AG04449 (cell line): ENCODE data around the gene CPT2.

ENCODE experiments used
- CTCF ChIA-PET: fragments of 350-600 bp; formaldehyde crosslinking; extraction: SDS; loops from one replicate; lab custom pipeline; 2021; ENCODE audit warnings: antibody characterized with exemption; lab: Yijun Ruan, JAX
- POLR2A ChIA-PET: fragments of 400-600, 350-600 bp; formaldehyde crosslinking; extraction: SDS; loops from one replicate; lab custom pipeline; 2020; ENCODE audit warnings: antibody characterized with exemption, inconsistent platforms; lab: Yijun Ruan, JAX
- DNase-seq: peaks from one replicate; pipeline ENCODE4 v3.0.0-alpha.2; 2010; ENCODE audit warnings: low read depth, low spot score
- H3K4me3 ChIP-seq: 2 replicates; pipeline ENCODE4 v1.5.1; 2011; ENCODE audit warnings: low read depth, mild to moderate bottlenecking, control low read depth, low read length
- TF ChIP-seq, protein P1 (sequence below): IDR thresholded peaks from one replicate; pipeline ENCODE4 v1.5.1; 2011; ENCODE audit warnings: mild to moderate bottlenecking, moderate library complexity, low read length, control low read depth, inconsistent platforms; ENCODE audit not compliant: insufficient read depth; ENCODE audit errors: missing control alignments

CPT2 gene

DNA sequence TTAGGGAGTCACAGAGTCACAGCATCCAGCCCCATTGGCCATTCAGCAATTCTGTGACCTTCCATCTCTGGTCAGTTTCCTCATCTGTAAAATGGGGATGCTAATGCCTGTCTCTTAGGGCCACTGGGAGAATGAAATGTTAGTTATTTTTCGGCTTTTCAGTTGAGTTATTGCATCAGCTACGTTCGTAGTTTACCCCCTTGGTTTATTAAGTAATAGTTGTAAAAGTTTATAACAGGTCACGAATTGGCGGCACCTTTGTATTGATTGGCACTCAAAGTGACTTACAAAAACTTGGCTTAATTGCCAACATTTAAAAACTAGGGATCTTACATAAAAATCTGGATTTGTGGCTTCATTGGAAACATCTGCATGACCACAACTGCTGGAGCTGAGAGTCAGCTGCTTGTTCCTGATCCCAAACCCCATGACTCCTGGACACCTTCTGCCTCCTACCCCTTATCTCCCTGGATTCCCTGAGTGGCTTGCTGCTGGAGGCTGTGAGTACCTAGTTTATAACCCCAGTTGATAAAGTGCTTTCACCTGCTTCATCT is 31.1 kb upstream of the CPT2 start:
- DNase-seq: no peak
- H3K4me3 ChIP-seq: no peak overlapping the region
- ChIA-PET CTCF (interaction anchor here (1.2 to 2.9 kb wide), 3 partner anchors 12 to 17 kb away, joined by 3 to 12 read pairs (median 8); no protein-coding TSS in a partner anchor), POLR2A (no interaction called here)
- TF ChIP-seq, protein P1, sequence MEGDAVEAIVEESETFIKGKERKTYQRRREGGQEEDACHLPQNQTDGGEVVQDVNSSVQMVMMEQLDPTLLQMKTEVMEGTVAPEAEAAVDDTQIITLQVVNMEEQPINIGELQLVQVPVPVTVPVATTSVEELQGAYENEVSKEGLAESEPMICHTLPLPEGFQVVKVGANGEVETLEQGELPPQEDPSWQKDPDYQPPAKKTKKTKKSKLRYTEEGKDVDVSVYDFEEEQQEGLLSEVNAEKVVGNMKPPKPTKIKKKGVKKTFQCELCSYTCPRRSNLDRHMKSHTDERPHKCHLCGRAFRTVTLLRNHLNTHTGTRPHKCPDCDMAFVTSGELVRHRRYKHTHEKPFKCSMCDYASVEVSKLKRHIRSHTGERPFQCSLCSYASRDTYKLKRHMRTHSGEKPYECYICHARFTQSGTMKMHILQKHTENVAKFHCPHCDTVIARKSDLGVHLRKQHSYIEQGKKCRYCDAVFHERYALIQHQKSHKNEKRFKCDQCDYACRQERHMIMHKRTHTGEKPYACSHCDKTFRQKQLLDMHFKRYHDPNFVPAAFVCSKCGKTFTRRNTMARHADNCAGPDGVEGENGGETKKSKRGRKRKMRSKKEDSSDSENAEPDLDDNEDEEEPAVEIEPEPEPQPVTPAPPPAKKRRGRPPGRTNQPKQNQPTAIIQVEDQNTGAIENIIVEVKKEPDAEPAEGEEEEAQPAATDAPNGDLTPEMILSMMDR: no peak

DNA sequence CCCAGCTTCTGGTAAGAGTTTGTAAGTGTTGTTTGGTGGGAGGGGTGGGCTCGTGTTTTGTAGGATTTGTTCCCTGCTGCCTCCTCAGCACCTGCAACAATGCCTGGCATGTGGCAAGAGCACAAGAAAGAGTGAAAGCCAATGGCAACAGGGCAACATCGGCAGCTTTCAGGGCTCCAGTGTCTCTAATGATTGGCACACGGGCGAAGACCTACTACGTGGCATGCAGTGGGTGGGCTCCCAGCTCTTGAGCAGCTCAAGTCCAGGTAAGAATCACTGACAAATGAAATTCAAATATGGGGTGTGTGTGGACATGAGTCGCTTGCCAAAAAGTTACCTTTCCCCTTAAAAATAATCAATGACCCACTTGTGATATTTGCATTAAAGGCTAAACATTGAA is 30.3 kb upstream of the CPT2 start:
- DNase-seq: no peak
- CTCF ChIA-PET: interaction anchor here (1.2 to 2.9 kb wide), 3 partner anchors 13 to 16 kb away, joined by 3 to 12 read pairs (median 8); no protein-coding TSS in a partner anchor
- no peak overlapping the region for H3K4me3 ChIP-seq
- POLR2A ChIA-PET: interaction anchor here (0.9 kb wide), 1 partner anchor 15 kb away, joined by 3 read pairs; no protein-coding TSS in a partner anchor
- TF ChIP-seq, protein P1: no peak

DNA sequence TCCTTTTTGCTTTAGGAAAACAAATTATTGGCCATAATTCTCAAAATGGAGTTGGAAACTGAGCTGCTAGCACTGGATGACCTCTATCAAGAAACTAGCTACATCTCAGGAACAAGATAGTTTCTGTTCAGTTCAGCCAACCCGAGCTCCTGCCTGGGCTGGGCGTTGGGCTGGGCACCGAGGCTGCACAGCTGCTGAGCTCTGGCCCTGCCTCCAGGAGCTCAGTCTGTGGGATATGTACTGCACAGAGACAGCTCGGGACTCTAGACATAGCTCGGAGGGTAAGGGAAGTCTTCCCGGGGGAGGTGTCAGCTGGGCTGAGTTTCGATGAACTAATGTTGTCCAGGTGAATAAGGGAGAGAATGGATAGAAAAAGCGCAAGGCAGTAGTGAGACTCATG is 29.7 kb upstream of the CPT2 start:
- DNase-seq: no peak
- CTCF ChIA-PET: interaction anchor here (2.9 kb wide), 1 partner anchor 14 kb away, joined by 12 read pairs; no protein-coding TSS in a partner anchor
- H3K4me3 ChIP-seq: no peak overlapping the region
- POLR2A ChIA-PET: interaction anchor here (0.9 kb wide), 1 partner anchor 15 kb away, joined by 3 read pairs; no protein-coding TSS in a partner anchor
- TF ChIP-seq, protein P1: no peak

DNA sequence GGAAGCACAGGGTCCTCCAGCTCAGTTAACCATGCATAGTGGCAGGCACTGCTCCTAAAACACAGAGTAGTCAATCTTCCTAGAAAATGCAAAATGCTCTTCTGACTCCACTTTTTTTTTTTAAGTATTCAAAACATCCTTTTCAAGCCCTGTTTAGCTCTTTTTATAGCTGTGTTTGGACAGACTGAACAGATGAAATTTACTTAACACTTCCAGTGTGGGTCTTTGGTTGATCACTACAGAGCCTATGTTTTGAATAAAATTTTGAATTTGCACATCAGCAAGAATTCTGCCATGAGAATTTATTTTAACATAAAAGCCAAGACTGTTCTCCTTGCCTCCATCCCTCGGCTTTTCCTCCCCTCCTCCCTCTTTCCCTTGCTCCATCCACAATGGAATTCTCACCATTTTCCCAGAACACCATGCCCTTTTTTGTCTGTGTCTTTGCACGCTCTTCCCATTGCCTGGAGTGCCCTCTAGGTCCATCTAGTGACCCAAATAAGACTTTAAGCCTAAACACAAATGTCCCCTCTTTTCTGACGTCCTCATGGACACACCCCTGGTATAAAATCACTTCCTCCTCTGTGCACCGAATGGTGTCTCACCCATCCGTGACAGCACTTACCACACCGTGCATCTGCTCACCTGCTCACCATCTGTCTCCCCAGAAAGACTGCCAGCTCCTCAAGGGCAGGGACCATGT is 24.0 kb upstream of the CPT2 start:
- TF ChIP-seq, protein P1: no peak
- CTCF ChIA-PET: interaction anchor here (0.6 to 4.2 kb wide), 6 partner anchors 9 to 436 kb away, joined by 3 to 28 read pairs (median 4); no protein-coding TSS in a partner anchor
- no peak overlapping the region for H3K4me3 ChIP-seq
- POLR2A ChIA-PET: no interaction called here
- DNase-seq: no peak

DNA sequence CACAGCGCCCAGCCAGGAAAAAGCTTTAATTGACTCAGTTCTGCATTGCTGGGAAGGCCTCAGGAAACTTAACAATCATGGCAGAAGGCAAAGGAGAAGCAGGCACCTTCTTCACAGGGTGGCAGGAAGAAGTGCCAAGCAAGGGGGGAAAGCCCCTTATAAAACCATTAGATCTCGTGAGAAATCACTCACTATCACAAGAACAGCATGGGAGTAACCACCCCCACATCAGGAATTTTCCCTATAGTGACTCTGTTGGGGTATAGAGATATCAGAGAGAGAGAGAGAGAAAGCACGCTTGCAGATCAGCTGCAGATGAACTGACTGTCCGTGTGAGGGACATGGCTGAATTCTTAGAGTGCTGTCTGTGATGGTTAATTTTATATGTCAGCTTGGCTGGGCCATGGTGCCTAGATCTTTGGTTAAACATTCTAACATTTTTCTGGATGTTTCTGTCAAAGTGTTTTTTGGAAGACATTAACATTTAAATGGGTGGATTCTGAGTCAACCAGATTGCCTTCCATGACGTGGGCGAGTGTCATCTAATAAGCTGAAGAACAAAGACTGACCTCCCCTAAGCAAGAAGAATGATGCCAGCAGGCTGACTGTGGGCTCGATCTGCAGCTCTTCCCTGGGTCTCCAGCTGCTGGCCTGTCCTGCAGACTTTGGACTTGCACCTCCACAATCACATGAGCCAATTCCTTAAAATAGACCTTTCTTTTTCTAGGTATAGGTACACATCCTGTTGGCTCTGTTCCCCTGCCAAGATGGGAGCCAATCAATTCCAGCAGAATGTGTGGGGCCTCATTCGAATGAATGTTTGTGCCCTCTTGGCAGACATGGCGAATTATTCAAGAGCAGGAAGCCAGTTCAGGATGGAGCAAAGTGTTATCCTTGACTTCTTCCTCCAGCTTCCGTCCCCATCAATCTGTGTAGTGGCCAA is 21.4 kb upstream of the CPT2 start:
- POLR2A ChIA-PET: no interaction called here
- CTCF ChIA-PET: interaction anchor here (0.8 to 4.0 kb wide), 6 partner anchors 10 to 274 kb away, joined by 3 to 30 read pairs (median 4); partner anchors contain the start of gene ECHDC2
- TF ChIP-seq, protein P1: no peak
- DNase-seq: no peak
- H3K4me3 ChIP-seq: no peak overlapping the region
